ENCODE results near the gene TPPP3.

GRCh38 chr16:67350324-67350723, 43.0 kb downstream of the TPPP3 start:
- TF ChIP-seq CTCF (IDR thresholded peaks at IDR 0.05) (no peak), POLR2A (IDR thresholded peaks at IDR 0.05) (no peak)
